ENCODE results near the gene IL3. TPM values are rescaled to one million over a fixed set of nuclear protein-coding genes. Genes with fewer than 3 reads are reported as not detected.
A peak's percentile ranks its signal among the peaks of the same experiment; 100 is the strongest.

The IL3 gene
- total and polyA plus RNA-seq, 9 of the 15 experiments (the other 6 are each of a cell fraction or from before 2014, with no cell fraction given): not detected

DNA sequence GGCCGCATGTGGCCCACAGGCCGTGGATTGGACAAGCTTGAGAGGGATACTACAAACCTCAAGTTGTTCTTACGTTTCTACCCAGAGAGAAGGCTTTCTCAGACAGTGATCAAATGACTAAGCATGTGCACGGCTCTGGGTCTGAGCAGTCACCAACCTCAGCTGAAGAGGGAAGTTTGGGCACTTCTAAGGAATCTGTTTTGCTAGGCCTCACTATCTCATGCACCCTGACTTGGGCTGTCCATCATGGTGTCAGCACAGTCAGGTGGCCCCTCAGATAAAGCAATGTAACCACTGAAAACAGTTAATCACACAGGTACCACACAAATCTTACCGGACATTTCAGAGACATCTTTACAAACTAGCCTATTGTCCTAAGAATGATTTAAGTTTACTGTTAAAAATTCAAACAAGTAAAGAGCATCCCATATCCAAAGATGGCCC is 37.7 kb downstream of the IL3 start (continued):
- TF ChIP-seq, protein P1, sequence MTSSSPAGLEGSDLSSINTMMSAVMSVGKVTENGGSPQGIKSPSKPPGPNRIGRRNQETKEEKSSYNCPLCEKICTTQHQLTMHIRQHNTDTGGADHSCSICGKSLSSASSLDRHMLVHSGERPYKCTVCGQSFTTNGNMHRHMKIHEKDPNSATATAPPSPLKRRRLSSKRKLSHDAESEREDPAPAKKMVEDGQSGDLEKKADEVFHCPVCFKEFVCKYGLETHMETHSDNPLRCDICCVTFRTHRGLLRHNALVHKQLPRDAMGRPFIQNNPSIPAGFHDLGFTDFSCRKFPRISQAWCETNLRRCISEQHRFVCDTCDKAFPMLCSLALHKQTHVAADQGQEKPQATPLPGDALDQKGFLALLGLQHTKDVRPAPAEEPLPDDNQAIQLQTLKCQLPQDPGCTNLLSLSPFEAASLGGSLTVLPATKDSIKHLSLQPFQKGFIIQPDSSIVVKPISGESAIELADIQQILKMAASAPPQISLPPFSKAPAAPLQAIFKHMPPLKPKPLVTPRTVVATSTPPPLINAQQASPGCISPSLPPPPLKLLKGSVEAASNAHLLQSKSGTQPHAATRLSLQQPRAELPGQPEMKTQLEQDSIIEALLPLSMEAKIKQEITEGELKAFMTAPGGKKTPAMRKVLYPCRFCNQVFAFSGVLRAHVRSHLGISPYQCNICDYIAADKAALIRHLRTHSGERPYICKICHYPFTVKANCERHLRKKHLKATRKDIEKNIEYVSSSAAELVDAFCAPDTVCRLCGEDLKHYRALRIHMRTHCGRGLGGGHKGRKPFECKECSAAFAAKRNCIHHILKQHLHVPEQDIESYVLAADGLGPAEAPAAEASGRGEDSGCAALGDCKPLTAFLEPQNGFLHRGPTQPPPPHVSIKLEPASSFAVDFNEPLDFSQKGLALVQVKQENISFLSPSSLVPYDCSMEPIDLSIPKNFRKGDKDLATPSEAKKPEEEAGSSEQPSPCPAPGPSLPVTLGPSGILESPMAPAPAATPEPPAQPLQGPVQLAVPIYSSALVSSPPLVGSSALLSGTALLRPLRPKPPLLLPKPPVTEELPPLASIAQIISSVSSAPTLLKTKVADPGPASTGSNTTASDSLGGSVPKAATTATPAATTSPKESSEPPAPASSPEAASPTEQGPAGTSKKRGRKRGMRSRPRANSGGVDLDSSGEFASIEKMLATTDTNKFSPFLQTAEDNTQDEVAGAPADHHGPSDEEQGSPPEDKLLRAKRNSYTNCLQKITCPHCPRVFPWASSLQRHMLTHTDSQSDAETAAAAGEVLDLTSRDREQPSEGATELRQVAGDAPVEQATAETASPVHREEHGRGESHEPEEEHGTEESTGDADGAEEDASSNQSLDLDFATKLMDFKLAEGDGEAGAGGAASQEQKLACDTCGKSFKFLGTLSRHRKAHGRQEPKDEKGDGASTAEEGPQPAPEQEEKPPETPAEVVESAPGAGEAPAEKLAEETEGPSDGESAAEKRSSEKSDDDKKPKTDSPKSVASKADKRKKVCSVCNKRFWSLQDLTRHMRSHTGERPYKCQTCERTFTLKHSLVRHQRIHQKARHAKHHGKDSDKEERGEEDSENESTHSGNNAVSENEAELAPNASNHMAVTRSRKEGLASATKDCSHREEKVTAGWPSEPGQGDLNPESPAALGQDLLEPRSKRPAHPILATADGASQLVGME (CRISPR knock-in tag; IDR thresholded peaks at IDR 0.05): 0 out of 2 replicates have a peak, but pooled peaks have one; percentile 71
- TF ChIP-seq ZNF584 (CRISPR knock-in tag; IDR thresholded peaks at IDR 0.05; ENCODE audit: low read depth) (peak; percentile 96), SAFB2 (IDR thresholded peaks at IDR 0.05; ENCODE audit: borderline replicate concordance, low read depth, low read length, severe bottlenecking) (no peak), NONO (IDR thresholded peaks at IDR 0.05; ENCODE audit: low read depth in 2 of 2, low read length in 1 of 2) (peak in 1 of 2 experiments; percentile 81; a peak in 1 of 4 replicates), MIER1 (IDR thresholded peaks at IDR 0.05; ENCODE audit: low read depth) (no peak), ZNF134 (CRISPR knock-in tag; conservative IDR thresholded peaks at IDR 0.05) (0 out of 2 replicates have a peak, but pooled peaks have one; percentile 45), FOXJ2 (tag; IDR thresholded peaks at IDR 0.05) (peak; percentile 65; the same call in 1 of the 2 replicates), MECOM (CRISPR knock-in tag; IDR thresholded peaks at IDR 0.05) (peak; percentile 95), CCNT2 (IDR thresholded peaks at IDR 0.05; ENCODE audit: borderline replicate concordance, extremely low read depth, insufficient read length, low read depth, low read length) (peak; percentile 95), SMAD4 (CRISPR knock-in tag; conservative IDR thresholded peaks at IDR 0.05) (peak; percentile 99), NCOA6 (IDR thresholded peaks at IDR 0.05) (no peak; the same call in 1 of the 2 replicates), TCF3 (CRISPR knock-in tag; IDR thresholded peaks at IDR 0.05) (peak; percentile 100), DPF2 (IDR thresholded peaks at IDR 0.05) (peak; percentile 99), LCOR (CRISPR knock-in tag; IDR thresholded peaks at IDR 0.05) (peak; percentile 87), PTTG1 (tag; IDR thresholded peaks at IDR 0.05; ENCODE audit: low read depth) (peak; percentile 70)
- TF ChIP-seq, protein P2, sequence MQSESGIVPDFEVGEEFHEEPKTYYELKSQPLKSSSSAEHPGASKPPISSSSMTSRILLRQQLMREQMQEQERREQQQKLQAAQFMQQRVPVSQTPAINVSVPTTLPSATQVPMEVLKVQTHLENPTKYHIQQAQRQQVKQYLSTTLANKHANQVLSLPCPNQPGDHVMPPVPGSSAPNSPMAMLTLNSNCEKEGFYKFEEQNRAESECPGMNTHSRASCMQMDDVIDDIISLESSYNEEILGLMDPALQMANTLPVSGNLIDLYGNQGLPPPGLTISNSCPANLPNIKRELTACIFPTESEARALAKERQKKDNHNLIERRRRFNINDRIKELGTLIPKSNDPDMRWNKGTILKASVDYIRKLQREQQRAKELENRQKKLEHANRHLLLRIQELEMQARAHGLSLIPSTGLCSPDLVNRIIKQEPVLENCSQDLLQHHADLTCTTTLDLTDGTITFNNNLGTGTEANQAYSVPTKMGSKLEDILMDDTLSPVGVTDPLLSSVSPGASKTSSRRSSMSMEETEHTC (IDR thresholded peaks at IDR 0.05): peak; percentile 76
- TF ChIP-seq, protein P3, sequence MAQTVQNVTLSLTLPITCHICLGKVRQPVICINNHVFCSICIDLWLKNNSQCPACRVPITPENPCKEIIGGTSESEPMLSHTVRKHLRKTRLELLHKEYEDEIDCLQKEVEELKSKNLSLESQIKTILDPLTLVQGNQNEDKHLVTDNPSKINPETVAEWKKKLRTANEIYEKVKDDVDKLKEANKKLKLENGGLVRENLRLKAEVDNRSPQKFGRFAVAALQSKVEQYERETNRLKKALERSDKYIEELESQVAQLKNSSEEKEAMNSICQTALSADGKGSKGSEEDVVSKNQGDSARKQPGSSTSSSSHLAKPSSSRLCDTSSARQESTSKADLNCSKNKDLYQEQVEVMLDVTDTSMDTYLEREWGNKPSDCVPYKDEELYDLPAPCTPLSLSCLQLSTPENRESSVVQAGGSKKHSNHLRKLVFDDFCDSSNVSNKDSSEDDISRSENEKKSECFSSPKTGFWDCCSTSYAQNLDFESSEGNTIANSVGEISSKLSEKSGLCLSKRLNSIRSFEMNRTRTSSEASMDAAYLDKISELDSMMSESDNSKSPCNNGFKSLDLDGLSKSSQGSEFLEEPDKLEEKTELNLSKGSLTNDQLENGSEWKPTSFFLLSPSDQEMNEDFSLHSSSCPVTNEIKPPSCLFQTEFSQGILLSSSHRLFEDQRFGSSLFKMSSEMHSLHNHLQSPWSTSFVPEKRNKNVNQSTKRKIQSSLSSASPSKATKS (CRISPR knock-in tag; IDR thresholded peaks at IDR 0.05): no peak
- TF ChIP-seq, protein P4, sequence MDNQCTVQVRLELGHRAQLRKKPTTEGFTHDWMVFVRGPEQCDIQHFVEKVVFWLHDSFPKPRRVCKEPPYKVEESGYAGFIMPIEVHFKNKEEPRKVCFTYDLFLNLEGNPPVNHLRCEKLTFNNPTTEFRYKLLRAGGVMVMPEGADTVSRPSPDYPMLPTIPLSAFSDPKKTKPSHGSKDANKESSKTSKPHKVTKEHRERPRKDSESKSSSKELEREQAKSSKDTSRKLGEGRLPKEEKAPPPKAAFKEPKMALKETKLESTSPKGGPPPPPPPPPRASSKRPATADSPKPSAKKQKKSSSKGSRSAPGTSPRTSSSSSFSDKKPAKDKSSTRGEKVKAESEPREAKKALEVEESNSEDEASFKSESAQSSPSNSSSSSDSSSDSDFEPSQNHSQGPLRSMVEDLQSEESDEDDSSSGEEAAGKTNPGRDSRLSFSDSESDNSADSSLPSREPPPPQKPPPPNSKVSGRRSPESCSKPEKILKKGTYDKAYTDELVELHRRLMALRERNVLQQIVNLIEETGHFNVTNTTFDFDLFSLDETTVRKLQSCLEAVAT (IDR thresholded peaks at IDR 0.05): peak in 1 of 2 experiments; percentile 90; a peak in 2 of 4 replicates

Data from K562 (cell line).